Colonic mucosa (tissue), 4 donors: ENCODE data around the gene MAP4K1. TPM values are rescaled to one million over a fixed set of nuclear protein-coding genes. Genes with fewer than 3 reads are reported as not detected.

Source experiments
- DNase-seq: peaks from one replicate; pipeline ENCODE4 v3.0.0-alpha.2; 2020
- H3K27ac ChIP-seq: fragments of 200-600 bp; one replicate; pipeline ENCODE4 v1.8.0; 2021
- H3K27me3 ChIP-seq: fragments of 200-600 bp; one replicate; pipeline ENCODE4 v1.8.0; 2021
- H3K36me3 ChIP-seq: fragments of 200-600 bp; one replicate; pipeline ENCODE4 v1.8.0; 2021
- H3K4me1 ChIP-seq: fragments of 200-600 bp; one replicate; pipeline ENCODE4 v1.8.0; 2021; ENCODE audit warnings: mild to moderate bottlenecking
- H3K4me3 ChIP-seq: fragments of 200-600 bp; one replicate; pipeline ENCODE4 v1.8.0; 2021
- H3K9ac ChIP-seq, 2 donors: one replicate each; pipeline ENCODE4 v1.7.0; 2013; ENCODE audit warnings: control low read depth in 2 of 2, low read depth in 2 of 2, low read length in 2 of 2
- H3K9me3 ChIP-seq: fragments of 200-600 bp; one replicate; pipeline ENCODE4 v1.8.0; 2021
- intact Hi-C: fragments of 100-400 bp; cut with DNase I; formaldehyde crosslinking; loops from one replicate; pipeline ENCODE4 v1.14.1; 2022
- total RNA-seq, 2 donors: library from RNA; stranded (reverse); fragmentation: NEBNext Ultra II Directional in 1 of 2; extraction: Animal tissue kit (Norgen Biotek cat#: 25700) in 1 of 2; gene quantifications; one replicate each; pipeline ENCODE4 v1.2.1, GENCODE V29; 2021
- TF ChIP-seq, protein P1 (sequence below): fragments of 200-600 bp; IDR thresholded peaks from one replicate; pipeline ENCODE4 v1.8.0; 2022; ENCODE audit warnings: antibody characterized with exemption, mild to moderate bottlenecking
- donor health status: healthy.
- donor health status: DM: no; HTN: no; CAD: no.
- donor health status: DM: no; HTN: no; CAD: no.

Gene MAP4K1
- total RNA-seq, 2 donors from 2014 or later: 2.6 to 4.9 TPM

DNA sequence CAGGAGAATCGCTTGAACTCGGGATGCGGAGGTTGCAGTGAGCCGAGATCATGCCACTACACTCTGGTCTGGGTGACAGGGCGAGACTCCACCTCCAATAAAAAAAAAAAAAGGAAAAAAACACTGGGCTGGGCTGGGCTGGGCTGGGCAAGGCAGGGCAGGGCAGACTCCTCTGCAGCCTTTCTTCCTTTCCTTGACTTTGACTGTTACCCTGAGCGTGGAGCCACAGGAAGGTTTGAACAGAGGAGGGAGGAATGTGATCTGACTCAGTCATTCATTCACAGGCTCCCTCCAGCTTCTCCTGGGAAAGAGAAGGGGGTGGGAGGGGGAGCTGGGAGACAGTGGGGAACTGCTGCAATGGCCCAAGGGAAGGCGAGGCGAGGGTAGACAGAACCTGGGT is 27.0 kb upstream of the MAP4K1 start:
- Histone ChIP-seq H3K9ac (peak overlapping the region; percentile 17 to 63), H3K36me3 (no peaks in the 10 kb centered on the region), H3K4me1 (peaks cover 7% of the 10 kb centered on the region), H3K27ac (peak overlapping the region; percentile 77), H3K9me3 (no peaks in the 10 kb centered on the region), H3K27me3 (no peaks in the 10 kb centered on the region), H3K4me3 (no peak overlapping the region)
- intact Hi-C loops: loop anchor here (5.0 kb wide), 1 partner anchor 38 kb away; no protein-coding TSS in a partner anchor
- TF ChIP-seq, protein P1, sequence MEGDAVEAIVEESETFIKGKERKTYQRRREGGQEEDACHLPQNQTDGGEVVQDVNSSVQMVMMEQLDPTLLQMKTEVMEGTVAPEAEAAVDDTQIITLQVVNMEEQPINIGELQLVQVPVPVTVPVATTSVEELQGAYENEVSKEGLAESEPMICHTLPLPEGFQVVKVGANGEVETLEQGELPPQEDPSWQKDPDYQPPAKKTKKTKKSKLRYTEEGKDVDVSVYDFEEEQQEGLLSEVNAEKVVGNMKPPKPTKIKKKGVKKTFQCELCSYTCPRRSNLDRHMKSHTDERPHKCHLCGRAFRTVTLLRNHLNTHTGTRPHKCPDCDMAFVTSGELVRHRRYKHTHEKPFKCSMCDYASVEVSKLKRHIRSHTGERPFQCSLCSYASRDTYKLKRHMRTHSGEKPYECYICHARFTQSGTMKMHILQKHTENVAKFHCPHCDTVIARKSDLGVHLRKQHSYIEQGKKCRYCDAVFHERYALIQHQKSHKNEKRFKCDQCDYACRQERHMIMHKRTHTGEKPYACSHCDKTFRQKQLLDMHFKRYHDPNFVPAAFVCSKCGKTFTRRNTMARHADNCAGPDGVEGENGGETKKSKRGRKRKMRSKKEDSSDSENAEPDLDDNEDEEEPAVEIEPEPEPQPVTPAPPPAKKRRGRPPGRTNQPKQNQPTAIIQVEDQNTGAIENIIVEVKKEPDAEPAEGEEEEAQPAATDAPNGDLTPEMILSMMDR: no peak
- DNase-seq: peak; percentile 66

DNA sequence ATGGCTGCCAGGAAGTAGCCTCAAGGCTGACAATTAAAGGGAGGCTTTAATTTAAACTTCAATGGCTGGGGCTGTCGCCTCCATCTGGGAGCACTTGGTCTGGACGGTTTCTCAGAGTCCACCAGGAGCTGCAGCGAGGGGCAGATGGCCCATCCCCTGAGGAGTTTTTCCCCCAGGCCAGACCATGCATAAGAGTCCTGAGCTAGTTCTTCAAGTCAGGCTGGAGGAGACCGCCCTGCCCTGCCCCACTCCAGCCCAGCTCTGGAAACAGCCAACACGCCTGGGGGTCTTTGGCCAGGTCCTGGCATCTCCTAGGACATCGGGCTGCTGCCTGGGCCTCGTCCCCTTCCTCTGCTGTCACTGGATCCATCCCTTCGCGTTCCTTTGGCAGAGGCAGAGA is 24.4 kb upstream of the MAP4K1 start:
- H3K9me3 ChIP-seq: no peaks in the 10 kb centered on the region
- no peak overlapping the region for H3K4me3 ChIP-seq
- peak; percentile 23 for DNase-seq
- peak overlapping the region; percentile 66 for H3K27ac ChIP-seq
- H3K9ac ChIP-seq: peak overlapping the region; percentile 3 to 49
- H3K36me3 ChIP-seq: no peaks in the 10 kb centered on the region
- no peaks in the 10 kb centered on the region for H3K27me3 ChIP-seq
- intact Hi-C loops: no loop called here
- H3K4me1 ChIP-seq: peaks cover 7% of the 10 kb centered on the region
- TF ChIP-seq, protein P1: no peak

DNA sequence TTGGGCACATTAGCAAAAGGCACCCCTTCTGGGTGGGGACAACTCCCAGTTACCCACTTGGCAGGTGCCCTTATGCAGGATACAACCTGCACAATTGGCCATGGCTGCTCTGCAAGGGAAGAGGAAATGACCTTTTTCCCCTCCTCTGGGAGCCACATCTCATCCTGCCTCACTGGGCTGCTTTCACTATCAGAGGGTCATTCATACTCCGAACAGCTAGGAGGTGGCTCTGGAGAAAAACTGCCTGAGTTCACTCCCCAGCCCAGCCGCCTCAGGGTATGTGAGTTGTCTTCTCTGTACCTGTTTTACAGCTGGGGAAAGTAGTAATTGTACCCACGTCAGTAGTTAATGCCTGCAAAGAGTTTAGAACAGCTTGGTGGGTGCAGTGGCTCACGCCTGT is 22.6 kb upstream of the MAP4K1 start:
- no peaks in the 10 kb centered on the region for H3K36me3 ChIP-seq
- peak; percentile 35 for DNase-seq
- no peaks in the 10 kb centered on the region for H3K9me3 ChIP-seq
- peak overlapping the region in 1 of 2 donors; percentile 61 for H3K9ac ChIP-seq
- intact Hi-C loops: no loop called here
- no peak overlapping the region for H3K4me3 ChIP-seq
- H3K27me3 ChIP-seq: no peaks in the 10 kb centered on the region
- H3K27ac ChIP-seq: peak overlapping the region; percentile 66
- peaks cover 13% of the 10 kb centered on the region for H3K4me1 ChIP-seq
- TF ChIP-seq, protein P1: no peak

DNA sequence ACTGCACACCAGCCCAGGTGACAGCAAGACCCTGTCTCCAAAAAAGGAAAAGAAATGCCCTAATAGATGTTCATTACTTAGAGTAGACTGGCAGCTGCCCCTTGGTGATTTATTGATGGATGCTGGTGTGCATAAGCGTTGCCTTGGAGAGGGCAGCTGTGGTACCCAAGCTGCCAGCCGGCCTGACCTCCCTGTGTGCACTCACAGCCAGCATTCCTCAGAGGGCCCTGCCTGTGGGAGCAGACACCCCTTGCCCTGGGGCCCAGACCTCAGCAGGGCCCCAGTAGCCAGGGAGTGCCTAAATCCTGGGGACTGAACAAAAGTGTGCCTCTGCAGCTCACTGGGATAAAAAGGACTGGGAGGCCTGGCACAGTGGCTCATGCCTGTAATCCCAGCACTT is 21.9 kb upstream of the MAP4K1 start:
- Histone ChIP-seq H3K27ac (peak overlapping the region; percentile 66), H3K4me3 (no peak overlapping the region), H3K36me3 (no peaks in the 10 kb centered on the region), H3K9ac (no peak overlapping the region), H3K9me3 (no peaks in the 10 kb centered on the region), H3K27me3 (no peaks in the 10 kb centered on the region), H3K4me1 (peaks cover 13% of the 10 kb centered on the region)
- intact Hi-C loops: loop anchor here (10.0 kb wide), 1 partner anchor 285 kb away; no protein-coding TSS in a partner anchor
- no peak for DNase-seq
- TF ChIP-seq, protein P1: no peak

DNA sequence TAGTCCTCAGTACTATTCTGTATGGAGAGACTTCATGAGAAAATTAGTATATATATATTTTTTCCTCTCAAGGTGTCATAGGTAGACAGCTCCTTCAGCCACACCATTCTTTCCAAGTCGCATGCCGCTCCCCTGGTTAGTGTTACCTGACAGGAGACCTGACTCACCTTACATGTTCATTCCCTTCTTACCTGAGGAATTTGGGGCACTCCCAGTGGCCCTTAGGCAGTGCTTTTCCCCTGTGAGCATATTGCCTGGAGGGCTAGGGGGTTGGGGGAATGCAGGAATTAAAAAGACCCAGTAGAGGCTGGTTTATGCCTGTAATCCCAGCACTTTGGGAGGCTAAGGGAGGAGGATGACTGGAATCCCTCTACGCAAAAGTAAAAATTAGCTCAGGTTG is 20.7 kb upstream of the MAP4K1 start:
- intact Hi-C loops: loop anchor here (10.0 kb wide), 1 partner anchor 286 kb away; no protein-coding TSS in a partner anchor
- H3K9me3 ChIP-seq: no peaks in the 10 kb centered on the region
- H3K36me3 ChIP-seq: no peaks in the 10 kb centered on the region
- no peaks in the 10 kb centered on the region for H3K27me3 ChIP-seq
- TF ChIP-seq, protein P1: no peak
- H3K4me3 ChIP-seq: no peak overlapping the region
- no peak overlapping the region for H3K27ac ChIP-seq
- H3K9ac ChIP-seq: no peak overlapping the region
- H3K4me1 ChIP-seq: peaks cover 13% of the 10 kb centered on the region
- DNase-seq: no peak
